Nucleus accumbens (tissue), 56 donors: Measurements from ENCODE around the gene COPE.
A peak's percentile ranks its signal among the peaks of the same experiment; 100 is the strongest.
"Not testable (repeated sequence)": the region's sequence is repeated elsewhere in the genome, so short reads cannot be mapped to it uniquely, and the experiment has no call there.

Source experiments
- DNase-seq, 56 donors: peaks; one replicate each; lab custom pipeline; 2025; lab: John Stamatoyannopoulos, UW

COPE gene

GRCh38 chr19:18941628-18942354, 22.6 kb upstream of the COPE start:
- peak in 5 of 56 donors; percentile 5 to 42 (median 10) for DNase-seq

- peak in 52 of 56 donors; percentile 7 to 90 (median 60) for DNase-seq
These were observed 21.8 kb upstream of the COPE start, which contains the start of gene HOMER3 for GRCh38 chr19:18940769-18941627. HOMER3 (minus strand) TSS chr19:18941217; CDS start chr19:18938982, 2,235 bp downstream.

GRCh38 chr19:18939922-18940768, 21.0 kb upstream of the COPE start:
- DNase-seq, result peak in 44 of 56 donors; percentile 5 to 79 (median 44)

DNA sequence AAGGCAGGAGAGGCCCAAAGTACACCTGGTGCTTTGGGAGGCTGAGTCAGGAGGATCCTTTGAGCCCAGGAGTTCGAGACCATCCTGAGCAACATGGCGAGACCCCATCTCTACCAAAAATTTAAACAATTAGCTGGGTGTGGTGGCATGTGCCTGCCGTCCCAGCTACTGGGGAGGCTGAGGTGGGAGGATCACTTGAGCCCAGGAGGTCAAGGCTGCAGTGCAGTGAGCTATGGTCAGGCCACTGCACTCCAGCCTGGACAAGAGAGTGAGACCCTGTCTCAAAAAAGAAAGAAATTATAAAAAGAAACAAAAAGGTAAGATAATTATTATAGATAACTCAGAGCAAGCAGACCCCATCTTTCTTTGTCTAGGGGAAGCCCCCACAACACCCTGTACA, 20.0 kb upstream of the COPE start:
- DNase-seq, result no peak

DNA sequence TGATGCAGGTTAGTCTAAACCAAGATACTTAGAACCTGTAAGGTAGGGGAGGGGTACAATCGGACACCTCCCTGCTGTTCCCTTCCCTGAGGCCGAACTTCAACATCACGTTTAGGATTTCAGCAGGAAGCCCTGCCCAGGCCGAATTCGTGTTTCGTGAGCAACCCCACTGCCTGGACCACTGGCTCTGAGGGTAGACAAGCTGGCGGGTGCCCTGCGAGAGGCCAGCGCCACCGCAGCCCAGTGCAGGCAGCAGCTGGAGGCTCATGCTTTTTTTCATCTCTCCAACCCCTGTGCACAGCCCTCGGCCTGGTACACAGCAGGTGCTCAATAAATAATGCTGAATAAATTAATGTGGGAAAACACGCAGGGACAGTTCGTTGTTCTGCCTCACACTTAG, 14.1 kb upstream of the COPE start:
- DNase-seq, result no peak

DNA sequence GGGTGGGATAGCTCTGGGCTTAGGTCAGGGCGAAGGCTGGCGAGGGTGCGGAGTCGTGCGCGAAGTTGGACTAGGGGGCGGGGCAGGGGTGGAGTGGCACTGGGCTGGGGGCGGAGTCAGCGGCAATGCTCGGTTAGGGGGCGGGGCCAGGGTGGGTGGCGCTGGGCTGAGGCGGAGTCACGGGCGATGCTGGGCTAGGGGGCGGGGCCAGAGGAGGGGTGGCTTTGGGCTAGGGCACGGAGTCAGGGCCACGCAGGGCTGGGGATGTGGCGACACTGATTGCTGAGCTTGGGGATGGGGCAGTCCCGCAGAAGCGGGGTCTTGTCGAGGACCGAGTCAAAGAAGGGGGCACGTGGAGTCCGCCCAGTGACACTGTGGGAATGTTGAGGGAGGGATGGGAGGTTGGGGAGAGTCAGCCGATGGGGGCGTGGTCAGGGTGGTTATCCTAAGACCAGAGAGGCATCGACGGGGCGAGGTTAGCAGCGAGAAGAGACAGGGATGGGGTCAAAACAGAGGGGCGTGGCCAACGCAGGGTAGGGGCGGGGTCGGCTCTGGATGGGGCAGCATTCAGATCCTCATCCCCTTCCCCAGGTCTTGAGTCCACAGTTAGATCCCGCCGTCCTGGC, 13.1 kb upstream of the COPE start:
- peak in 51 of 56 donors; percentile 4 to 87 (median 51) for DNase-seq

- no peak for DNase-seq
These were observed 12.4 kb upstream of the COPE start for GRCh38 chr19:18931316-18932162.

DNA sequence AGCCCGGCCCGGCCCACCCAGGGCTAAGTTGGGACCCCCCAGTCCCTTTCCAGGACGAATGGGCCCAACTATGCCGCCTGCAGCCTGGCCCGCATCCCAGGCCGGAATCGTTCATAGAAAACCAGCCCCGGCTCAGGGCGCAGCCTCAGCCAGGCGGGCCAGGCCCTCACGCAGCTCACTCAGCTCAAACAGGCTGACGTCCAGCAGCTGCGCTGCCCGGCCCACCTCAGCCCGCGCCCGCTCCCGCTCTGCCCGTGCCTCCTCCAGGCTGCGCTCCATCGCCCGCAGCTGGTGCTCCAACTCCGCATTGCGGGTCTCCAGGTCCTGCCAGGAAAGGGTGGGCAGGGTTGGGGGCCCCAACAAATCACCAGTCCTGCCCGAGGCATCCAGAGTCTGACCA, 10.1 kb upstream of the COPE start:
- no peak for DNase-seq

DNA sequence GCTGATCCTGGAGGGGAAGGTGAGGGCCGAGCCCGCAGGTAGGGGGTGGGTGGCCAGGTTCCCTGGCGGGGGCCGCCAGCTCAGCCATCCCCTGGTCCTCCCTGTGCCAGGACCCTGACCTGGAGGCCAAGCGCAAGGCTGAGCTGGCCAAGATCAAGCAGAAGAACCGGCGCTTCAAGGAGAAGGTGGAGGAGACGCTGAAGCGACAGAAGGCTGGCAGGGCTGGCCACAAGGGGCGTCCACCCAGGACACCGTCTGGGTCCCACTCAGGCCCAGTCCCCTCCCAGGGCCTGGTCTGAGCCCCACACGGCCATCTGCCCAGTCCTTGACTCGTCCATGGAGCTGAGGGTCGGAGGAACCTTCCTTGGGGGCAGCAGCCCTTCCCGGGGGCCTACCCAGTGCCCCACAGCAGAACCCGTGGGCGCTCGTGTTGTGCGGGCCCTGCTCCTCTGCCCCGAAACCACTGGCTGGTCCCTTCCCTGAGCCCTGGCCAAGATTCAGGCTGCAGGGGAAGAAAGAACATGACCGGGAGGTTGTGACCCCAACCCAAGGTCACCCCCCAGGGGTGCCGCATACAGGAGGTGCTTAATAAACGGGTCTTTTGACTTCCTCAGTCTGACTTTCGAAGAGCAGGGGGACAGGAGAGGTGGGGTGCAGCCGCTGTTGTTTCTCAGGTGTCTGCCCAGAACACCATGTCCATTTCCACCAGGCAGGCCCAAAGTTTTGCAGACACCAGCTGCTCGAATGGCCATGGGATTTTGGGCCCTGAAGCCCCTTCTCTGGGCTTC, 9.0 kb upstream of the COPE start:
- no peak for DNase-seq

DNA sequence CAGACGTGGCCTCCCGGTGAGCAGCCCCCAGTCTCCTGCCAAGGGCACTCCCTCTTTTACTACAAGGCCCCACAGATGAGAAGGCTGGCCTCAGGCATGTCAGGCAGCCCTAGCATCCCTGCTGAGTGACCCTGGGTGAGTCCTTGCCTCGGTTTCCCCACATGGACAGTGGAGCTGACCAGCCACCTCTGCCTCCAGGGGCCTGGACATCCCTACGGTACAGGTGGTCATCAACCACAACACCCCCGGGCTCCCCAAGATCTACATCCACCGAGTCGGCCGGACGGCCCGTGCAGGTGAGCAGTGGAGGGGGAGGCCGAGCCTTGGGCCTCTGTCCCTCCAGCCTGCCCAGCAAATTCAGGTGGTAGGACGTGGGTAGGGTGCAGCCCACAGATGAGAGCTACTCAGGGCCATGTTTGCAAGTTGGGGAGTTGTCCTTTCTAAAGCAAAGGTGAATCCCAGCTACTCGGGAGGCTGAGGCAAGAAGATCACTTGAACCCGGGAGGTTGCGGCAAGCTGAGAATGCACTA, 5.6 kb upstream of the COPE start:
- DNase-seq, result no peak

DNA sequence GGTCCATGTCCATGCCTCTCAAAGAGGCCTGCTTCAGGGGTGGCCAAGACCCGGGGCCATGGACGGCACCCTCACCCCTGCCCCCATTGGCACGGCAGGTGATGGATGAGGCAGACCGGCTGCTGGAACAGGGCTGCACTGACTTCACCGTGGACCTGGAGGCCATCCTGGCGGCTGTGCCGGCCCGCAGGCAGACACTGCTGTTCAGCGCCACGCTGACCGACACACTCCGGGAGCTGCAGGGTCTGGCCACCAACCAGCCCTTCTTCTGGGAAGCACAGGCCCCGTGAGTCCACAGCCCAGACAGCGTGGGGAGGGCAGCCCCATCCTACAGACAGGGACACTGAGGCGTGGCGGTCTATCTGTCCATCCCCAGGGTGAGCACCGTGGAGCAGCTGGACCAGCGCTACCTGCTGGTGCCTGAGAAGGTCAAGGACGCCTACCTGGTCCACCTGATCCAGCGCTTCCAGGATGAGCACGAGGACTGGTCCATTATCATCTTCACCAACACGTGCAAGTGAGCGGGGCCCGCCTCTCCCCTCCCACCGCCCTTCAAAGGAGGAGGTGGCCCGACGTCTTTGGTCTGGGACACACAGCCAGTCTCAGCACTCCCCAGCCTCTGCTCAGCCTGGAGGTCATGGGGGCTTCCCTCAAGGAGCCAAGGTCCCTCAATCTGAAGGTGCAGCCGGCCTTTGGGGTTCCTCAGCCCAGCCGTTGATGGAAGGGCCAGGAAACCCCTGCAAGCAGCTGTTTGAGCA, 3.2 kb upstream of the COPE start:
- no peak for DNase-seq

DNA sequence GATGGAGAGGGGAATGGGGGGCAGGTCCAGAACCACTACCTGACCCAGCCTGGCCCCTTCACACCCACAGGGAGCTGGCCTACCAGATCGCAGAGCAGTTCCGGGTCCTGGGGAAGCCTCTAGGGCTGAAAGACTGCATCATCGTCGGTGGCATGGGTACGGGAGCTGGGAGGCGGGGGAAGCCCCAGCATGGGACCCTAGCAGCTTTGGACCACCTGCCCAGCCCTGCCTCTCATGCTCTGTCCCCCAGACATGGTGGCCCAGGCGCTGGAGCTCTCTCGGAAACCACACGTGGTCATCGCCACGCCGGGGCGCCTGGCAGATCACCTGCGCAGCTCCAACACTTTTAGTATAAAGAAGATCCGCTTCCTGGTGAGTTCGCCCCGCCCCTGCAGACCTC, 2.4 kb upstream of the COPE start:
- no peak for DNase-seq

- no peak for DNase-seq
These were observed 1.2 kb upstream of the COPE start for GRCh38 chr19:18920400-18920799.

- no peak for DNase-seq
These were observed 670 bp upstream of the COPE start for GRCh38 chr19:18919900-18920214.

GRCh38 chr19:18917593-18917992, 1.6 kb downstream of the COPE start:
- not testable (repeated sequence) for DNase-seq

DNA sequence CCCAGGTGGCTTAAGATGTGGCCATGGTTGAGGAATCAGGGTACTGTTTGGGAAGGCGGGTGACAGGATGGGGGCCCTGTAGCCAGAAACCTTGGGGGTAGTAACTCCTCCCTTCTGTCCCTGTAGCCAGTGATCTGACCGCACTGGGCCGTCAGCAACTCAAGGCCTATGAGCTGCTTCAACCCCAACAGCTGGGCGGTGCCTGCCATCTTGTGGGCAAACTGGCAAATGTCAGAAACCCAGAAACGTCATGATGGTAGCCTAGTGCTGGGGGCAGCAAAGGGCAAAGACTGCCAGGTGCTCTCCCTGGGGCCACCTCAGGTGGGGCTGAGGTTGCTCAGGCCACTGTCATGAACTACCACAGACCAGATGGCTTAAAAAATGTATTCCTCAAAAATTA, 3.5 kb downstream of the COPE start:
- DNase-seq, result peak in 51 of 56 donors; percentile 8 to 84 (median 57)

- no peak for DNase-seq
These were observed 5.7 kb downstream of the COPE start for GRCh38 chr19:18913466-18913865.

- DNase-seq, result no peak
These were observed 6.3 kb downstream of the COPE start for GRCh38 chr19:18912933-18913332.
